ENCODE data around the gene FOXI1. TPM values are rescaled to one million over a fixed set of nuclear protein-coding genes. Genes with fewer than 3 reads are reported as not detected.
A peak's percentile ranks its signal among the peaks of the same experiment; 100 is the strongest.

The FOXI1 gene
- total and polyA plus RNA-seq, 2 donors (not counting 3 experiments of a cell fraction or from before 2014, with no cell fraction given): not detected

GRCh38 chr5:170132269-170132975 lies 26.7 kb downstream of the FOXI1 start:
- dilution Hi-C loops (cut with MboI; ENCODE audit: extremely low pct_ligation_motif_present, low sequenced_read_pairs) (no loop called here), intact Hi-C loops (cut with micrococcal nuclease) (loop anchor here (1.0 to 10.0 kb wide), 2 partner anchors 19 to 778 kb away; no protein-coding TSS in a partner anchor)
- peak overlapping the region; percentile 19 for H3K4me2 ChIP-seq (ENCODE audit: insufficient read depth, low read length)
- H3K9me1 ChIP-seq (replicated peaks; ENCODE audit: control insufficient read depth, extremely low read depth, insufficient read depth, low read length): no peaks in the 10 kb centered on the region
- no peaks in the 10 kb centered on the region for H4K20me1 ChIP-seq (replicated peaks; ENCODE audit: control insufficient read depth, extremely low read depth, insufficient read depth, low read length)
- POLR2A ChIA-PET: no interaction called here
- peak; percentile 85 for FAIRE-seq
- no peak overlapping the region for H3K9ac ChIP-seq (replicated peaks; ENCODE audit: extremely low read depth, insufficient read depth, low read length)
- H3K27me3 ChIP-seq (ENCODE audit: control insufficient read depth in 2 of 2, insufficient read depth in 2 of 2, low read length in 2 of 2): no peaks in the 10 kb centered on the region
- H2AFZ ChIP-seq (ENCODE audit: low read depth, low read length): peak overlapping the region; percentile 40
- H3K4me1 ChIP-seq (ENCODE audit: control insufficient read depth, extremely low read depth, insufficient read depth, low read length): peaks cover 47% of the 10 kb centered on the region
- H3K27ac ChIP-seq (ENCODE audit: insufficient read depth, low read depth, low read length): peak overlapping the region; percentile 42
- no peaks in the 10 kb centered on the region for H3K79me2 ChIP-seq (ENCODE audit: control insufficient read depth, insufficient read depth, low read length)
- peak; percentile 71 for DNase-seq (ENCODE audit: low read depth, low spot score)
- TF ChIP-seq MAX (IDR thresholded peaks at IDR 0.05; ENCODE audit: insufficient read depth, insufficient read length) (no peak), EZH2 (IDR thresholded peaks at IDR 0.05; ENCODE audit: borderline replicate concordance, low read depth, low read length, severe bottlenecking) (no peak), FOS (IDR thresholded peaks at IDR 0.05; ENCODE audit: borderline replicate concordance, insufficient read depth, low read length) (peak; percentile 88), POLR2AphosphoS5 (IDR thresholded peaks at IDR 0.05; ENCODE audit: insufficient read depth, low read depth, low read length) (no peak), JUN (IDR thresholded peaks at IDR 0.05; ENCODE audit: borderline replicate concordance, insufficient read depth, insufficient read length, low read depth) (peak; percentile 76), MYC (IDR thresholded peaks at IDR 0.05; ENCODE audit: low read depth, low read length) (no peak), POLR2A (IDR thresholded peaks at IDR 0.05; ENCODE audit: low read depth, low read length) (no peak), CTCF (IDR thresholded peaks at IDR 0.05; ENCODE audit: extremely low read depth in 1 of 2, insufficient read depth in 1 of 2, low read depth in 1 of 2, low read length in 2 of 2) (no peak), GATA2 (IDR thresholded peaks at IDR 0.05; ENCODE audit: insufficient read depth, insufficient read length, low read depth, low read length) (no peak)
- no TSS peak for BruUV-seq (replicated peaks)
- no peaks in the 10 kb centered on the region for H3K9me3 ChIP-seq (replicated peaks; ENCODE audit: control insufficient read depth, insufficient read depth, low read length)
- CTCF ChIA-PET: interaction anchor here (0.9 to 2.1 kb wide), 9 partner anchors 10 to 152 kb away, joined by 3 to 15 read pairs (median 4); partner anchors contain the start of gene INSYN2B
- H3K4me3 ChIP-seq (replicated peaks in 1 of 3; ENCODE audit: insufficient read depth in 1 of 3, low read depth in 1 of 3, low read length in 3 of 3): no peak overlapping the region
- no peaks in the 10 kb centered on the region for H3K36me3 ChIP-seq (ENCODE audit: control insufficient read depth in 2 of 2, extremely low read depth in 1 of 2, insufficient read depth in 2 of 2, low read length in 2 of 2)
